Loucy (cell line): ENCODE measurements around the gene RPS3.

Source experiments
- H2AFZ ChIP-seq: fragments of 200-600 bp; sonication (generic); 2 replicates; pipeline ENCODE4 v1.6.0; 2016; ENCODE audit warnings: antibody characterized with exemption, mild to moderate bottlenecking, low read length, moderate library complexity
- H3F3A ChIP-seq: fragments of 200-600 bp; 2 replicates; pipeline ENCODE4 v1.6.0; 2016; ENCODE audit warnings: antibody characterized with exemption, low read depth, mild to moderate bottlenecking
- H3K27me3 ChIP-seq: fragments of 200-600 bp; sonication (generic); 2 replicates; pipeline ENCODE4 v1.6.1; 2014; ENCODE audit warnings: low read length, mild to moderate bottlenecking; ENCODE audit not compliant: insufficient read depth, poor library complexity, severe bottlenecking
- H3K36me3 ChIP-seq: fragments of 200-600 bp; sonication (generic); 2 replicates; pipeline ENCODE4 v1.6.1; 2016; ENCODE audit warnings: low read length; ENCODE audit not compliant: insufficient read depth
- H3K4me1 ChIP-seq: fragments of 200-600 bp; sonication (generic); 2 replicates; pipeline ENCODE4 v1.5.1; 2014; ENCODE audit warnings: low read length, mild to moderate bottlenecking; ENCODE audit not compliant: insufficient read depth, poor library complexity, severe bottlenecking
- H3K4me2 ChIP-seq: fragments of 200-600 bp; sonication (generic); 2 replicates; pipeline ENCODE4 v1.6.0; 2014; ENCODE audit warnings: antibody characterized with exemption, low read length, low read depth, mild to moderate bottlenecking; ENCODE audit not compliant: poor library complexity, severe bottlenecking
- H3K4me3 ChIP-seq: fragments of 200-600 bp; sonication (generic); 2 replicates; pipeline ENCODE4 v1.5.1; 2014; ENCODE audit warnings: low read length, mild to moderate bottlenecking, mixed read lengths; ENCODE audit not compliant: poor library complexity, severe bottlenecking
- H3K79me2 ChIP-seq: fragments of 200-600 bp; sonication (generic); 2 replicates; pipeline ENCODE4 v1.6.1; 2014; ENCODE audit warnings: low read length; ENCODE audit not compliant: insufficient read depth
- H3K9ac ChIP-seq: fragments of 200-600 bp; sonication (generic); 2 replicates; pipeline ENCODE4 v1.6.0; 2014; ENCODE audit warnings: mild to moderate bottlenecking, low read depth, low read length, moderate library complexity; ENCODE audit not compliant: poor library complexity, severe bottlenecking
- H3K9me2 ChIP-seq: fragments of 200-600 bp; sonication (generic); replicated peaks from 2 replicates; pipeline ENCODE4 v1.6.1; 2016; ENCODE audit warnings: low read depth, low read length, mixed read lengths
- H3K9me3 ChIP-seq: fragments of 200-600 bp; sonication (generic); 2 replicates; pipeline ENCODE4 v1.6.1; 2014; ENCODE audit warnings: mild to moderate bottlenecking, antibody characterized with exemption, low read length, low read depth; ENCODE audit not compliant: insufficient read depth
- H4K20me1 ChIP-seq: fragments of 200-600 bp; sonication (generic); 2 replicates; pipeline ENCODE4 v1.6.0; 2014; ENCODE audit warnings: antibody characterized with exemption, low read length, mild to moderate bottlenecking; ENCODE audit not compliant: insufficient read depth, poor library complexity, severe bottlenecking
- EZH2phosphoT487 ChIP-seq: fragments of 200-600 bp; IDR thresholded peaks from 2 replicates; pipeline ENCODE4 v1.6.1; 2018; ENCODE audit warnings: antibody characterized with exemption, mild to moderate bottlenecking, moderate library complexity, borderline replicate concordance
- TF ChIP-seq, protein P1 (sequence below): fragments of 200-600 bp; sonication (generic); conservative IDR thresholded peaks from 2 replicates; pipeline ENCODE4 v1.5.1; 2014; ENCODE audit warnings: mild to moderate bottlenecking, antibody characterized with exemption, low read length

Gene RPS3

GRCh38 chr11:75429902-75430713, 30.8 kb downstream of the RPS3 start:
- Histone ChIP-seq H3K4me1 (no peaks in the 10 kb centered on the region), H3F3A (no peaks in the 10 kb centered on the region), H3K36me3 (no peaks in the 10 kb centered on the region), H2AFZ (no peak overlapping the region), H3K9ac (no peak overlapping the region), H3K4me3 (no peak overlapping the region), H3K79me2 (no peaks in the 10 kb centered on the region), H4K20me1 (no peaks in the 10 kb centered on the region), H3K9me2 (no peaks in the 10 kb centered on the region), H3K9me3 (no peaks in the 10 kb centered on the region), H3K27me3 (no peaks in the 10 kb centered on the region), H3K4me2 (no peak overlapping the region)
- TF ChIP-seq, protein P1, sequence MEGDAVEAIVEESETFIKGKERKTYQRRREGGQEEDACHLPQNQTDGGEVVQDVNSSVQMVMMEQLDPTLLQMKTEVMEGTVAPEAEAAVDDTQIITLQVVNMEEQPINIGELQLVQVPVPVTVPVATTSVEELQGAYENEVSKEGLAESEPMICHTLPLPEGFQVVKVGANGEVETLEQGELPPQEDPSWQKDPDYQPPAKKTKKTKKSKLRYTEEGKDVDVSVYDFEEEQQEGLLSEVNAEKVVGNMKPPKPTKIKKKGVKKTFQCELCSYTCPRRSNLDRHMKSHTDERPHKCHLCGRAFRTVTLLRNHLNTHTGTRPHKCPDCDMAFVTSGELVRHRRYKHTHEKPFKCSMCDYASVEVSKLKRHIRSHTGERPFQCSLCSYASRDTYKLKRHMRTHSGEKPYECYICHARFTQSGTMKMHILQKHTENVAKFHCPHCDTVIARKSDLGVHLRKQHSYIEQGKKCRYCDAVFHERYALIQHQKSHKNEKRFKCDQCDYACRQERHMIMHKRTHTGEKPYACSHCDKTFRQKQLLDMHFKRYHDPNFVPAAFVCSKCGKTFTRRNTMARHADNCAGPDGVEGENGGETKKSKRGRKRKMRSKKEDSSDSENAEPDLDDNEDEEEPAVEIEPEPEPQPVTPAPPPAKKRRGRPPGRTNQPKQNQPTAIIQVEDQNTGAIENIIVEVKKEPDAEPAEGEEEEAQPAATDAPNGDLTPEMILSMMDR, result no peak
- no peak for TF ChIP-seq EZH2phosphoT487

DNA sequence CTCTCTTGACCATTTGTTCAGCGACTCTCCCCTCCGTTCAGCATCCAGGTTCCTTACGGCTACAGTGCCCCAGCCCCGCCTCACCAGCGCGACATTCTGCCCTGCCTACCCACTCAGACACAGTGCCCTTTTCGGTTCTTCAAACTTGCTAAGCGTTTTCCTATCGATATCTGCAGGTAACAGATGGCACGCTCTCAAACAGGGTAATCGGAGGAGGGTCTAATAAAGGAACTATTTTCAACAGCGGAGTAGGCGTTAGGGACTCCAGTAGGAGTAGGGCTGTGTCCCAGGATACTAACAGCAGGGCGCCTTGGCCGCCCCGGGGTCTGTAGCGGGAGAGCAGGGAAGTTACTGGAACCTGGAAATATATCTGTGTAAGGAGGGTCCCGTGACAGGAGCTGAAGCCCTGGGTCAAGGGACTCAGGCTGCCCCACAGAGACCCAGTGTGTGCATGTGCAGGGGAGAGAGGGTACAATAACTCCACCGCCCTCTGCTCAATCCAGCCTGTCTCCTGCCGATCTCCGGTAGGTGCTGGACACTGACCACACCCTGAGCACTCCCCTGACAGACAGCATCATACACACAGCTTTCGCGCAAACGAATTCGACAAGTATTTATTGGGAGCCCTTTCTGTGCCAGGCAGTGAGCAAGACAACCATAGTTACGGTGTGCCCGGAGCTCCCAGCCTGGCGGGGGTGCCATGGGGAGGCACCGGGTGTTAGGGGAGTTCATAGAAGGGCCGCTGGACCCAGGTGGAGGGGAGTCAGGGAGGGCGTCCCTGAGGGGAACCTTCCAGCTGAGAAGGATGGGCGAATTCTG, 31.6 kb downstream of the RPS3 start:
- no peaks in the 10 kb centered on the region for H3K9me3 ChIP-seq
- H3K36me3 ChIP-seq, result no peaks in the 10 kb centered on the region
- H3K9ac ChIP-seq, result no peak overlapping the region
- H3K4me2 ChIP-seq, result no peak overlapping the region
- H3K4me3 ChIP-seq, result no peak overlapping the region
- H3F3A ChIP-seq, result no peaks in the 10 kb centered on the region
- H3K9me2 ChIP-seq, result no peaks in the 10 kb centered on the region
- no peak overlapping the region for H2AFZ ChIP-seq
- no peaks in the 10 kb centered on the region for H3K79me2 ChIP-seq
- no peaks in the 10 kb centered on the region for H3K4me1 ChIP-seq
- no peaks in the 10 kb centered on the region for H3K27me3 ChIP-seq
- H4K20me1 ChIP-seq, result no peaks in the 10 kb centered on the region
- TF ChIP-seq EZH2phosphoT487, result no peak
- TF ChIP-seq, protein P1, result no peak

DNA sequence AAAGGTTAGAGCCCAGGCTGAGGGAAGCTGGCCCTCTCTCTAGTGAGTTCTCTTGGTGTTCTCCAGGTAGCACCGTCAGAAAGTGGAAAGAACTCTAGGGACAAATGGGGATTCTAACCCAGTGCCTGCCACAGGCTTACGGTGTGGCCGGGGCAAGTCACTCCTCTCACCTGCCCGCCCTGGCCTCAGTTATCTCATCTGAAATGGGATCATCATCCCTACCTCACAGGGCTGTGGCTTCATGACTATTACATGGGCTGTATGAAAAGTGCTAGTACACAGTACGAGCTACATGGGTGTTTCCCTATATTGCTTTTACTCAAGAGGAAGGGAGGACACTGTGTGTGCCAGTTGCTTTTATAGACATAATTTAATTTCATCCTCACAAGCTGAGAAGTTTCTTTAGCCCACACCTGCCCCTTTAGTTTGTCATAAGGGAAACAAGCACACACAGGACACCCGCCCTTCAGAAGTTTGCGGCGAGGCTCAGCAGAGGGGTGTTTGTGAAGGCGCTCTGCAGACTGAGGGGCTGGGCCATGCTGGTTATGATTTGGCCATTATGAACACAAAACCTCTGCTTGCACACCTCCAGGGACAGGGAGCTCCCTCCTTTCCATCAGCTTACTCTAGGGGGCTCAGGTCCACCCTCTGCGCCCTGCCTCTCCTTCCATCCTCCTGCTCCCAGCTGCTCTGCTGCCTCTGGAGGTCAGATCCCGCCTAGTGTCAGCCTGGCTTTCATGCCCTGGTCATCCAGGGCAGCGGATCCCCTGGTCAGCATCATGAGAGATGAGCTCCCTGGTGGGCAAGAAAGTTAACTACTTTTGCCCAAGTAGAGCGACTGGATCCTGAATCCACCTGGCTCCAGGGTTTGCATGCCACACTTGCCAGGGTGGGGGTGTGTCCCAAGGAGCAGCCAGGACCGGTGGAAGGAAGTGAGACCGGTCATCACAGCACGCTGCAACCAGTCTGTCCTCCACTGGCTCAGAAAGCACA, 32.5 kb downstream of the RPS3 start:
- H3K4me1 ChIP-seq, result no peaks in the 10 kb centered on the region
- no peaks in the 10 kb centered on the region for H3K27me3 ChIP-seq
- H3K9me2 ChIP-seq, result no peaks in the 10 kb centered on the region
- TF ChIP-seq, protein P1, result peak; percentile 22; the same call in 1 of the 2 replicates
- TF ChIP-seq EZH2phosphoT487, result no peak
- no peak overlapping the region for H3K9ac ChIP-seq
- no peak overlapping the region for H3K4me2 ChIP-seq
- no peak overlapping the region for H3K4me3 ChIP-seq
- no peaks in the 10 kb centered on the region for H4K20me1 ChIP-seq
- no peaks in the 10 kb centered on the region for H3F3A ChIP-seq
- no peaks in the 10 kb centered on the region for H3K36me3 ChIP-seq
- no peaks in the 10 kb centered on the region for H3K9me3 ChIP-seq
- no peak overlapping the region for H2AFZ ChIP-seq
- H3K79me2 ChIP-seq, result no peaks in the 10 kb centered on the region
